ENCODE results near the gene CCL4L2. TPM values are rescaled to one million over a fixed set of nuclear protein-coding genes. Genes with fewer than 3 reads are reported as not detected.
"Not testable (repeated sequence)": the region's sequence is repeated elsewhere in the genome, so short reads cannot be mapped to it uniquely, and the experiment has no call there.

Gene CCL4L2
- total RNA-seq, 1 donor from 2014 or later: not detected

DNA sequence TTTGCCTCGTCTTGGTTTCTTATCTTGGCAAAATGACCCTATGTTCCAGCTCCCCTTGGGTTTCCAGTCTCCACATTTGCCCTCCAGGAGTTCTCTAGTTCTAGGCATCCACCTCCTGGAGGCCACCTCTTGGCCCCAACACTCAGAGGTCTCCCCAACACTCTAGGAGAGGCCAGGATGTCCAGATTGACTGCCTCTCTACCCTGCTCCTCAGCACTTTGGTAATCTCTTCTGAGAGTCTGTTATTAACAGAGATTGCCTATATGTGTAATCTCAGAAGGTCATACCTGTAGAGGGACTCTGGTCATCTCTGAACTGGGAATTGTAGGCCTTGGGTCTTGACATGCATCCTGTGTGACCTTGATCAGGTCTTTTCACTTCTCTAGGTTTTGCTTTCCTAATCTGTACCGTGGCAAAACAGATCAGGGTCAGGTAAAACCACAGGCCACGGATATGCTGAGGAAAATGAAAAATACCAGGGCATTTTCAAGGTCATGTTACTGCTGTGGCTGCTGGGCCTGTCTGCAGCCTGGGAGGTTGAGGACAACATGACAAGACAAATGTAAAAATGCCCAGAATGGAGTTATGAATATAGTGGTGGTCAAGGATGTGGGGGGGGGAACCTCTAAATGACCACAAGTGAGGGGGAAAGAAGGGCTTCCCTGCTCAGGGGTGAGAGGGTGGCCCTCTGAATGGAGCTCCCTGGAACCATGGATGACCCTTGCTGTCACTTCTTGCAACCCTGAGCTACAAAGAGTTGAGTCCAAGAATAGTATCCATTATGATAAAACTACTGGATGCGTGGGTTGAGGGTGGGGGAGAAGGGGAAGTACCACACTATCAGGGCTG is 5.0 kb upstream of the CCL4L2 start:
- no peaks in the 10 kb centered on the region for H3K36me3 Mint-ChIP-seq (ENCODE audit: low read depth, unreplicated experiment)
- no peaks in the 10 kb centered on the region for H3K9me3 Mint-ChIP-seq (ENCODE audit: unreplicated experiment)
- TF ChIP-seq, protein P1, sequence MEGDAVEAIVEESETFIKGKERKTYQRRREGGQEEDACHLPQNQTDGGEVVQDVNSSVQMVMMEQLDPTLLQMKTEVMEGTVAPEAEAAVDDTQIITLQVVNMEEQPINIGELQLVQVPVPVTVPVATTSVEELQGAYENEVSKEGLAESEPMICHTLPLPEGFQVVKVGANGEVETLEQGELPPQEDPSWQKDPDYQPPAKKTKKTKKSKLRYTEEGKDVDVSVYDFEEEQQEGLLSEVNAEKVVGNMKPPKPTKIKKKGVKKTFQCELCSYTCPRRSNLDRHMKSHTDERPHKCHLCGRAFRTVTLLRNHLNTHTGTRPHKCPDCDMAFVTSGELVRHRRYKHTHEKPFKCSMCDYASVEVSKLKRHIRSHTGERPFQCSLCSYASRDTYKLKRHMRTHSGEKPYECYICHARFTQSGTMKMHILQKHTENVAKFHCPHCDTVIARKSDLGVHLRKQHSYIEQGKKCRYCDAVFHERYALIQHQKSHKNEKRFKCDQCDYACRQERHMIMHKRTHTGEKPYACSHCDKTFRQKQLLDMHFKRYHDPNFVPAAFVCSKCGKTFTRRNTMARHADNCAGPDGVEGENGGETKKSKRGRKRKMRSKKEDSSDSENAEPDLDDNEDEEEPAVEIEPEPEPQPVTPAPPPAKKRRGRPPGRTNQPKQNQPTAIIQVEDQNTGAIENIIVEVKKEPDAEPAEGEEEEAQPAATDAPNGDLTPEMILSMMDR (IDR thresholded peaks at IDR 0.05; ENCODE audit: unreplicated experiment): no peak
- peaks cover 2% of the 10 kb centered on the region for H3K27me3 Mint-ChIP-seq (ENCODE audit: unreplicated experiment)
- H3K4me1 Mint-ChIP-seq (ENCODE audit: unreplicated experiment): peaks cover 13% of the 10 kb centered on the region
- no peak overlapping the region for H3K27ac Mint-ChIP-seq (ENCODE audit: unreplicated experiment)
- DNase-seq (ENCODE audit: low spot score): no peak
- H3K4me3 Mint-ChIP-seq (ENCODE audit: unreplicated experiment): no peak overlapping the region

DNA sequence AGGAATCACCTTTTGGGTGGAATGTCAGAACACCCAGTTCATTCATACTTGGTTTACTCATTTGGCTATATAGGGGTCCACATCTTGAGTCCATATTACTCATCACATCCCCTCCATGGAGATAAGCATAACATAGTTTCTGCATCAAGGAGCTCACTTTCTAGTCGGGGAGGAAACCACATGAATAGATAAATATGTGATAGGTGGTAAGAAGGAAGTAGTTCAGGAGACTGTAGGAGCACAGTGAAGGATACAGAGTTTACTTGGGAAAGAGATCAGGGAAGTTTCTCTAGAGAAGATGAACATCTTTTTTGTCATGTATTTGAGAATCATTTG is 4.4 kb upstream of the CCL4L2 start:
- not testable (repeated sequence) for H3K9me3 Mint-ChIP-seq (ENCODE audit: unreplicated experiment); H3K27me3 Mint-ChIP-seq (ENCODE audit: unreplicated experiment); DNase-seq (ENCODE audit: low spot score); H3K36me3 Mint-ChIP-seq (ENCODE audit: low read depth, unreplicated experiment); H3K4me3 Mint-ChIP-seq (ENCODE audit: unreplicated experiment); H3K27ac Mint-ChIP-seq (ENCODE audit: unreplicated experiment)
- H3K4me1 Mint-ChIP-seq (ENCODE audit: unreplicated experiment): peaks cover 13% of the 10 kb centered on the region

DNA sequence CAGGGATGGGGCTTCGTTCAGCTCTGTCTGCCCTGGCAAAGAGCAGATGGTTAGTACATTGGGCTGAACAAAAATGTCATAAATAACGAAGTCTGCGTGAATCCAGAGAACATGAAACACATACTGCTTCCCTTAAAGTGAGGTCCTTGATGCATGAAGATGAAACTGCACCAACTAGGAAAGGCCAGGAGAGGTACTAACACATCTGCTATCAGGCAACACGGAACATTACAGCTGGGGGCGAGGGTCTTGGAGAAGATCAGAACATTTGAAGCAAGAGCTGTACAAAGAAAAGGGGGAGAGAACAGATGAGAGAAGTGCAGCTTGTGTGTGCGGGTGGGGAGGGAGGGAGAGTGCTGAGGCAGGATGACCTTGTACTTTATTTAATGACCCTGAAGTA is 3.5 kb upstream of the CCL4L2 start:
- DNase-seq (ENCODE audit: low spot score): not testable (repeated sequence)

DNA sequence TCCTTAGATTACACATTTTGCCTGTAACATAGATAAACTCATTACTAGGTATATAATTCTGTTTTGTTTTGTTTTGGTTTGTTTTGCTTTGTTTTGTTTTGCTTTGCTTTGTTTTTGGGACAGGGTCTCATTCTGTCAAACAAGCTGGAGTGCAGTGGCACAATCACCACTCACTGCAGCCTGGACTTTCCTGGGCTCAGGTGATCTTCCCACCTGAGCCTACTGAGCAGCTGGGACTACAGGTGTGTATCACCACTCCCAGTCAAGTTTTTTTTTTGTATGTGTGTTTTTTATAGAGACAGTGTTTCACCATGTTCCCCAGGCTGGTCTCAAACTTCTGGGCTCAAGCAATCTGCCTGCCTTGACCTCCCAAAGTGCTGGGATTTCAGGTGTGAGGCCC is 1.3 kb upstream of the CCL4L2 start:
- Mint-ChIP-seq H3K9me3 (ENCODE audit: unreplicated experiment) (no peaks in the 10 kb centered on the region), H3K27me3 (ENCODE audit: unreplicated experiment) (no peaks in the 10 kb centered on the region), H3K27ac (ENCODE audit: unreplicated experiment) (no peak overlapping the region), H3K36me3 (ENCODE audit: low read depth, unreplicated experiment) (no peaks in the 10 kb centered on the region), H3K4me1 (ENCODE audit: unreplicated experiment) (peaks cover 5% of the 10 kb centered on the region), H3K4me3 (ENCODE audit: unreplicated experiment) (no peak overlapping the region)
- DNase-seq (ENCODE audit: low spot score): no peak
- TF ChIP-seq, protein P1 (IDR thresholded peaks at IDR 0.05; ENCODE audit: unreplicated experiment): no peak

More for the DNA sequence above, 3.5 kb upstream of the CCL4L2 start:
- not testable (repeated sequence) for H3K4me3 Mint-ChIP-seq (ENCODE audit: unreplicated experiment); H3K36me3 Mint-ChIP-seq (ENCODE audit: low read depth, unreplicated experiment); H3K27ac Mint-ChIP-seq (ENCODE audit: unreplicated experiment); H3K9me3 Mint-ChIP-seq (ENCODE audit: unreplicated experiment); H3K27me3 Mint-ChIP-seq (ENCODE audit: unreplicated experiment)
- peaks cover 12% of the 10 kb centered on the region for H3K4me1 Mint-ChIP-seq (ENCODE audit: unreplicated experiment)

DNA sequence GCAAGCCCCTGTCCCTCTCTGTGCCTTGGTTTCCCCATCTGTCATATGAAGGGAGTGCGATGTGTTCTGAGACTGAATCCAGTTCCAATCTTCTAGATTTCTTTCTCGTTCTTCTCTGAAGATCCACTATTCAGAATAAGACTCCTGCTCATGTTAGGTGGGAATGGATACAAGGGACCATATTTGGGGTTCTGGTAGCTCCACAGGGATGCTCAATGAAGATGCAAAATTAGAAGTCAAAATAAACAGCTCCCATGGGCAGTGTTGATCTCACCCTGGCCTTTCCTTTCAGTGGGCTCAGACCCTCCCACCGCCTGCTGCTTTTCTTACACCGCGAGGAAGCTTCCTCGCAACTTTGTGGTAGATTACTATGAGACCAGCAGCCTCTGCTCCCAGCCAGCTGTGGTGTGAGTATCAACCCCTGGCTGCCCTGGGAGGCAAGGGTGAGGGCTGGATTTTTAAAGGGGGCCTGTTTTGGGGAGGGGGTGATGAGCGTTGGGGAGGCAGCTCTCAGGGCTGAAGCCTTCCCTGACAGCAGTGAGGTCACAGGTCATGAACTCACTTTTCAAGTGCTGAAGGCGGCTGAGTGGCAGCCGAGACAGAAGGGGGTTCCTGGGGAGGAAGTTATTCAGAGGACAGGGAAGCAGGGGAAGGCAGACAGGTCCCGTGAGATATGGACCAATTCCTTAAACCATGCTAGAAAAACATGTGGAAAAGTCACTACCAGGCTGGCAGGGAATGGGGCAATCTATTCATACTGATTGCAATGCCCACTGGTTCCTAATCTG is 815 bp downstream of the CCL4L2 start:
- not testable (repeated sequence) for H3K36me3 Mint-ChIP-seq (ENCODE audit: low read depth, unreplicated experiment); H3K4me1 Mint-ChIP-seq (ENCODE audit: unreplicated experiment); H3K4me3 Mint-ChIP-seq (ENCODE audit: unreplicated experiment); H3K27ac Mint-ChIP-seq (ENCODE audit: unreplicated experiment); H3K9me3 Mint-ChIP-seq (ENCODE audit: unreplicated experiment); DNase-seq (ENCODE audit: low spot score); H3K27me3 Mint-ChIP-seq (ENCODE audit: unreplicated experiment)

DNA sequence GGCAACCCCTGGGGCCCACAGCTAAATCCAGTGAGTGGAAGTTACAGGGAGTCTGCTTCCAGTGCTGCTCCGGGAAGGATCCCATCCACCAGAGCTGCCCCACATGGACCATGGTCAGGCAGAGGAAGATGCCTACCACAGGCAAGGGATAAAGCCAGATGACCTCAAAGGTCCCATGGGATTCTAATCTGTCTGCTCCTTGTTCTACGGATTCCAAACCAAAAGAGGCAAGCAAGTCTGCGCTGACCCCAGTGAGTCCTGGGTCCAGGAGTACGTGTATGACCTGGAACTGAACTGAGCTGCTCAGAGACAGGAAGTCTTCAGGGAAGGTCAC is 1.4 kb downstream of the CCL4L2 start:
- no peak for DNase-seq (ENCODE audit: low spot score)
- Mint-ChIP-seq H3K9me3 (ENCODE audit: unreplicated experiment) (no peaks in the 10 kb centered on the region), H3K4me1 (ENCODE audit: unreplicated experiment) (no peaks in the 10 kb centered on the region), H3K4me3 (ENCODE audit: unreplicated experiment) (no peak overlapping the region), H3K27me3 (ENCODE audit: unreplicated experiment) (no peaks in the 10 kb centered on the region), H3K36me3 (ENCODE audit: low read depth, unreplicated experiment) (no peaks in the 10 kb centered on the region), H3K27ac (ENCODE audit: unreplicated experiment) (no peak overlapping the region)
- TF ChIP-seq, protein P1 (IDR thresholded peaks at IDR 0.05; ENCODE audit: unreplicated experiment): no peak
